ENCODE measurements around the gene FNBP1L. TPM values are rescaled to one million over a fixed set of nuclear protein-coding genes. Genes with fewer than 3 reads are reported as not detected.

FNBP1L gene
- total and polyA plus RNA-seq, 9 of the 15 experiments (the other 6 are each of a cell fraction or from before 2014, with no cell fraction given) = 1.4 to 6.9 (median 5.9) TPM

GRCh38 chr1:93595743-93596142 lies 147.8 kb downstream of the FNBP1L start (continued):
- TF ChIP-seq ZNF318 (IDR thresholded peaks at IDR 0.05; ENCODE audit: borderline replicate concordance in 1 of 2, low read depth in 1 of 2) (no peak), ZNF146 (CRISPR knock-in tag; IDR thresholded peaks at IDR 0.05; ENCODE audit: unreplicated experiment) (no peak), RERE (CRISPR knock-in tag; IDR thresholded peaks at IDR 0.05; ENCODE audit: borderline replicate concordance) (no peak), LCOR (CRISPR knock-in tag; IDR thresholded peaks at IDR 0.05) (no peak), ZNF280A (IDR thresholded peaks at IDR 0.05; ENCODE audit: low read depth, partially characterized antibody) (no peak), FOXJ2 (tag; IDR thresholded peaks at IDR 0.05) (no peak), ZNF511 (CRISPR knock-in tag; IDR thresholded peaks at IDR 0.05) (no peak), HCFC1 (IDR thresholded peaks at IDR 0.05; ENCODE audit: low read depth, low read length) (no peak)
